Fibroblast of lung (primary cell): ENCODE data around the gene OR52B6. TPM values are rescaled to one million over a fixed set of nuclear protein-coding genes. Genes with fewer than 3 reads are reported as not detected.

Source experiments
- DNase-seq, 2 donors: peaks; one replicate each; pipeline versions ENCODE4 v3.0.0 to v3.0.0-alpha.2; 2010; ENCODE audit warnings: low read depth in 2 of 2
- H2AFZ ChIP-seq: 2 replicates; pipeline ENCODE4 v1.5.1; 2012; ENCODE audit warnings: low read length, control low read depth, inconsistent platforms
- H3K27ac ChIP-seq: 2 replicates; pipeline ENCODE4 v1.5.1; 2011; ENCODE audit warnings: low read length, control low read depth; ENCODE audit not compliant: insufficient read depth
- H3K27me3 ChIP-seq: 2 replicates; pipeline ENCODE4 v1.5.1; 2011; ENCODE audit warnings: mild to moderate bottlenecking, low read length; ENCODE audit not compliant: control insufficient read depth, insufficient read depth
- H3K36me3 ChIP-seq: 2 replicates; pipeline ENCODE4 v1.5.1; 2011; ENCODE audit warnings: low read length; ENCODE audit not compliant: control insufficient read depth, insufficient read depth
- H3K4me1 ChIP-seq: 2 replicates; pipeline ENCODE4 v1.5.1; 2011; ENCODE audit warnings: low read length; ENCODE audit not compliant: control insufficient read depth, insufficient read depth; ENCODE audit errors: extremely low read depth
- H3K4me2 ChIP-seq: 2 replicates; pipeline ENCODE4 v1.5.1; 2011; ENCODE audit warnings: low read length, control low read depth; ENCODE audit not compliant: insufficient read depth; ENCODE audit errors: extremely low read depth
- H3K4me3 ChIP-seq, 4 experiments: fragments of 200-600 bp in 1 of 4; sonication (generic) in 1 of 4; replicated peaks in 1 of 4; 2 replicates each; pipeline ENCODE4 v1.5.1; 2011 to 2016; ENCODE audit warnings: low read length in 4 of 4, low read depth in 3 of 4, mild to moderate bottlenecking in 3 of 4, control low read depth in 2 of 4, inconsistent platforms in 1 of 4, mixed read lengths in 1 of 4; ENCODE audit not compliant: insufficient read depth in 1 of 4; ENCODE audit errors: control extremely low read depth in 1 of 4
- H3K79me2 ChIP-seq: 2 replicates; pipeline ENCODE4 v1.5.1; 2012; ENCODE audit warnings: mild to moderate bottlenecking, low read length, inconsistent platforms; ENCODE audit not compliant: control insufficient read depth, insufficient read depth
- H3K9ac ChIP-seq: 2 replicates; pipeline ENCODE4 v1.5.1; 2011; ENCODE audit warnings: mild to moderate bottlenecking, low read length, control low read depth; ENCODE audit not compliant: insufficient read depth
- H3K9me3 ChIP-seq: 2 replicates; pipeline ENCODE4 v1.5.1; 2012; ENCODE audit warnings: low read depth, low read length; ENCODE audit not compliant: control insufficient read depth, insufficient read depth
- H4K20me1 ChIP-seq: 2 replicates; pipeline ENCODE4 v1.5.1; 2011; ENCODE audit warnings: low read length; ENCODE audit not compliant: control insufficient read depth, insufficient read depth; ENCODE audit errors: extremely low read depth
- EZH2 ChIP-seq: IDR thresholded peaks from 2 replicates; pipeline ENCODE4 v1.5.1; 2012; ENCODE audit warnings: low read length, control low read depth, mild to moderate bottlenecking; ENCODE audit errors: missing control alignments
- polyA plus RNA-seq, 2 donors: library from polyadenylated mRNA; depleted of rRNA in 1 of 2; stranded (reverse) in 1 of 2; unstranded in 1 of 2; fragments of >200 nt; gene quantifications; 2 replicates each; pipeline ENCODE4 v1.2.1, GENCODE V29; 2011 to 2012; ENCODE audit warnings: missing spikeins in 1 of 2
- total RNA-seq: library from RNA; depleted of rRNA; stranded (reverse); fragments of >200 nt; gene quantifications from 2 replicates; pipeline ENCODE4 v1.2.1, GENCODE V29; 2014
- TF ChIP-seq, protein P1 (sequence below), 2 donors: IDR thresholded peaks in 1 of 2; conservative IDR thresholded peaks in 1 of 2; 1 replicate in 1 of 2; 2 replicates in 1 of 2; pipeline ENCODE4 v1.5.1; 2011 to 2012; ENCODE audit warnings: low read length in 2 of 2, control low read depth in 1 of 2, inconsistent platforms in 1 of 2, low read depth in 1 of 2, mild to moderate bottlenecking in 1 of 2

Gene OR52B6
- total and polyA plus RNA-seq, 2 donors (not counting 1 experiment from before 2014, with no cell fraction given): not detected

DNA sequence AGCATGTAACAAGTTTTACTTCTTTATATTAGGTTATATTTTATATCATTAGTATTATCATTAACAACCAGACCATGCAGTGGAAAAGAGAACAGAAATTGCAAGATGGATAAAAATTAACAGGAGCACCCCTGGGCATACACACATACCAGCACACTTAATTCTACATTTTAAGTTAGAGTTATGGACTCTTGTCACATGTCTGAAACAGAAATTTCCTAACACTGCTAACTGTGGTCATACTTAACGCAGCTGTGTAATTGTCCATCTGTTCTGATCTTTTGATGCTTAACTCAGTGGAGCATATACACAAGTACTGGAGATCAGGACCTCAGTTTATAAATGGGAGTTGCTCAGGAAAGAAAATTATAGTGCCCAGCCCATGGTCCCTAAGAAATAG is 32.7 kb upstream of the OR52B6 start:
- Histone ChIP-seq H3K4me3 (no peak overlapping the region), H3K9me3 (no peaks in the 10 kb centered on the region), H3K9ac (no peak overlapping the region), H3K36me3 (no peaks in the 10 kb centered on the region), H3K4me2 (no peak overlapping the region), H3K27me3 (no peaks in the 10 kb centered on the region), H3K79me2 (no peaks in the 10 kb centered on the region), H4K20me1 (no peaks in the 10 kb centered on the region), H3K4me1 (no peaks in the 10 kb centered on the region), H2AFZ (no peak overlapping the region), H3K27ac (no peak overlapping the region)
- TF ChIP-seq EZH2: no peak
- TF ChIP-seq, protein P1, sequence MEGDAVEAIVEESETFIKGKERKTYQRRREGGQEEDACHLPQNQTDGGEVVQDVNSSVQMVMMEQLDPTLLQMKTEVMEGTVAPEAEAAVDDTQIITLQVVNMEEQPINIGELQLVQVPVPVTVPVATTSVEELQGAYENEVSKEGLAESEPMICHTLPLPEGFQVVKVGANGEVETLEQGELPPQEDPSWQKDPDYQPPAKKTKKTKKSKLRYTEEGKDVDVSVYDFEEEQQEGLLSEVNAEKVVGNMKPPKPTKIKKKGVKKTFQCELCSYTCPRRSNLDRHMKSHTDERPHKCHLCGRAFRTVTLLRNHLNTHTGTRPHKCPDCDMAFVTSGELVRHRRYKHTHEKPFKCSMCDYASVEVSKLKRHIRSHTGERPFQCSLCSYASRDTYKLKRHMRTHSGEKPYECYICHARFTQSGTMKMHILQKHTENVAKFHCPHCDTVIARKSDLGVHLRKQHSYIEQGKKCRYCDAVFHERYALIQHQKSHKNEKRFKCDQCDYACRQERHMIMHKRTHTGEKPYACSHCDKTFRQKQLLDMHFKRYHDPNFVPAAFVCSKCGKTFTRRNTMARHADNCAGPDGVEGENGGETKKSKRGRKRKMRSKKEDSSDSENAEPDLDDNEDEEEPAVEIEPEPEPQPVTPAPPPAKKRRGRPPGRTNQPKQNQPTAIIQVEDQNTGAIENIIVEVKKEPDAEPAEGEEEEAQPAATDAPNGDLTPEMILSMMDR (conservative IDR thresholded peaks at IDR 0.05 in 1 of 2, IDR thresholded peaks at IDR 0.05 in 1 of 2; ENCODE audit: low read depth in 1 of 2, low read length in 2 of 2): no peak
- DNase-seq: no peak

DNA sequence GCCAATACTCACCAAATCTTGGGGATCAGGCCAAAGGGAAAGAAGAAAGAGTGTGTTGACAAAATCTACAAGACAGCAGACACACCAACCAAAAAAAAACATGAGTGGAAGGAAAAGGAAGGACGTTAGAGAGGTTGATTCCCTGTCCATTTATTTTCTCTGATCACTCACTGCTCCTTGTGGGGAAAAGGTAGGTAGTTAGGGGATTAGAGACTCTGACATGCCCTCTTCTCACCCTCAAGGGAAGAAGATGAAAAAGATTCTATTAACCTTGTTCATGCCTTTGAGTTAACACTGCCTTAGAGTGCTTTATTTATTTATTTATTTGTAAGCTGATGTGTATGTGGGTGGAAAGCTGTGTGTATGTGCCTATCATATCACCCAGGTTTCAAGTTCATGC is 32.2 kb upstream of the OR52B6 start, which contains the start of gene OR52H1:
OR52H1 (minus strand) TSS at position 101 of the 400 bp plus-strand sequence. CDS start 3,035 bp downstream, outside the sequence.
- Histone ChIP-seq H3K4me1 (no peaks in the 10 kb centered on the region), H2AFZ (no peak within 1 kb of the TSS), H4K20me1 (no peaks in the 10 kb centered on the region), H3K4me3 (no peak within 1 kb of the TSS), H3K9ac (no peak within 1 kb of the TSS), H3K4me2 (no peak within 1 kb of the TSS), H3K27me3 (no peaks in the 10 kb centered on the region), H3K27ac (no peak within 1 kb of the TSS), H3K79me2 (no peaks in the 10 kb centered on the region), H3K9me3 (no peaks in the 10 kb centered on the region), H3K36me3 (no peaks in the 10 kb centered on the region)
- no peak for DNase-seq
- TF ChIP-seq, protein P1 (conservative IDR thresholded peaks at IDR 0.05 in 1 of 2, IDR thresholded peaks at IDR 0.05 in 1 of 2; ENCODE audit: low read depth in 1 of 2, low read length in 2 of 2): no peak
- TF ChIP-seq EZH2: no peak

DNA sequence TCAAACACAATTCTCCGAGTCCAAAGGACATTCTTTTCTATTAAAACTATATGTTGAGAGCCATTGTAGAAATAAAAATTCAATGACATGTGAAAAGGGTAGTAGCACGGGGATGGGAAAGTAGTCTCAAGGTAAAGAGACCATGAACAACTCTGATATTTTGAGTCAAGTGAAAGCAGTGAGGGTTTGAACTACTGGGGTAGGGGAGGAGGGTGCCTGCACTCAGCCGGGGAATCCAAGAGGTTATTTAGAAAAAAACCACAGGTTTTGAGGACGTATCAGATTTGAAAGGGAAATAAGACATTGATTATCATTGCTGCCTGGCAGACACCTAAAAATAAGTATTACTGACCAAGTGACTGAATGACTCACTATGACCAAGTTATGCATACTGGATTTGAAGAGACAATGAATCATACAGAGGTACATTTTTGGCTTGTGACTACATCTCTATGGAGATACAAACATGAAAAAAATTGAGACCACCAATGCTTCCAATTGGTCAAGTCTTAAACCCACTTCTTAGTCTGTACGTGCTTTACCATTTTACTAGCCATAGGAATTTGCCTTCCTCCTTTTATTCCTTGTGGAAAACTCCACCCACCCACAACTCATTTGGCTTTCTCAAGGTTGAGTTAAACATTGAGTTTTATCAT is 30.1 kb upstream of the OR52B6 start:
- Histone ChIP-seq H3K27me3 (no peaks in the 10 kb centered on the region), H3K36me3 (no peaks in the 10 kb centered on the region), H3K79me2 (no peaks in the 10 kb centered on the region), H4K20me1 (no peaks in the 10 kb centered on the region), H3K4me2 (peak overlapping the region; percentile 46), H3K9me3 (no peaks in the 10 kb centered on the region), H3K27ac (peak overlapping the region; percentile 40), H3K4me1 (no peaks in the 10 kb centered on the region), H3K9ac (no peak overlapping the region), H2AFZ (no peak overlapping the region), H3K4me3 (no peak overlapping the region)
- DNase-seq: peak; percentile 37 to 94
- TF ChIP-seq, protein P1 (conservative IDR thresholded peaks at IDR 0.05 in 1 of 2, IDR thresholded peaks at IDR 0.05 in 1 of 2; ENCODE audit: low read depth in 1 of 2, low read length in 2 of 2): no peak
- no peak for TF ChIP-seq EZH2
